ENCODE measurements around the gene LSM6.

DNA sequence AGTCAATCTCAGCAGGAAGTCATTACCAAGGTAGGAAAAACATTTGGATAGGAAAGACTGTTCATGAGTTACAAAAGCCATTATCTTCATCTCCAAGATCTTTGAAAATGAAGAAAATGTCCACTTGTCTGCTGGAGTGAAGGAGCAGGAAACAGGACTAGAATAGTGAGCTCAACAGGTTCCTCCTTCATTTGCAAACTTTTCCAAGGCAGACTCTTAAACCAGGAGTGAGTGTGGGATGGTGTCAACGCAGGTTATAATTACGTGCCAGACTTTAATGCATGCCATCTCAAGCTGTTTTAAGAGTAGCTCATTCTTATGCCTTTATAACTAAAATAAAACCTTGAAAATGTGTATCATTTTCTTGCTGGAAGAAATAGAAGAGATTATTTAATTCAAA is 35.4 kb downstream of the LSM6 start:
- TF ChIP-seq, protein P1, sequence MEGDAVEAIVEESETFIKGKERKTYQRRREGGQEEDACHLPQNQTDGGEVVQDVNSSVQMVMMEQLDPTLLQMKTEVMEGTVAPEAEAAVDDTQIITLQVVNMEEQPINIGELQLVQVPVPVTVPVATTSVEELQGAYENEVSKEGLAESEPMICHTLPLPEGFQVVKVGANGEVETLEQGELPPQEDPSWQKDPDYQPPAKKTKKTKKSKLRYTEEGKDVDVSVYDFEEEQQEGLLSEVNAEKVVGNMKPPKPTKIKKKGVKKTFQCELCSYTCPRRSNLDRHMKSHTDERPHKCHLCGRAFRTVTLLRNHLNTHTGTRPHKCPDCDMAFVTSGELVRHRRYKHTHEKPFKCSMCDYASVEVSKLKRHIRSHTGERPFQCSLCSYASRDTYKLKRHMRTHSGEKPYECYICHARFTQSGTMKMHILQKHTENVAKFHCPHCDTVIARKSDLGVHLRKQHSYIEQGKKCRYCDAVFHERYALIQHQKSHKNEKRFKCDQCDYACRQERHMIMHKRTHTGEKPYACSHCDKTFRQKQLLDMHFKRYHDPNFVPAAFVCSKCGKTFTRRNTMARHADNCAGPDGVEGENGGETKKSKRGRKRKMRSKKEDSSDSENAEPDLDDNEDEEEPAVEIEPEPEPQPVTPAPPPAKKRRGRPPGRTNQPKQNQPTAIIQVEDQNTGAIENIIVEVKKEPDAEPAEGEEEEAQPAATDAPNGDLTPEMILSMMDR (IDR thresholded peaks at IDR 0.05): no peak
- no peak for TF ChIP-seq POLR2A (IDR thresholded peaks at IDR 0.05)
